Epithelial cell of esophagus (primary cell): Measurements from ENCODE around the gene DCAF6.

Experiments used
- DNase-seq: peaks from one replicate; pipeline ENCODE4 v3.0.0; 2010; ENCODE audit warnings: low read depth
- H3K4me3 ChIP-seq: 2 replicates; pipeline ENCODE4 v1.5.1; 2011; ENCODE audit warnings: mild to moderate bottlenecking, low read length, control low read depth
- CTCF ChIP-seq: IDR thresholded peaks from 2 replicates; pipeline ENCODE4 v1.5.1; 2011; ENCODE audit warnings: low read depth, mild to moderate bottlenecking, low read length, control low read depth, inconsistent platforms; ENCODE audit not compliant: insufficient read depth; ENCODE audit errors: missing control alignments

The DCAF6 gene

DNA sequence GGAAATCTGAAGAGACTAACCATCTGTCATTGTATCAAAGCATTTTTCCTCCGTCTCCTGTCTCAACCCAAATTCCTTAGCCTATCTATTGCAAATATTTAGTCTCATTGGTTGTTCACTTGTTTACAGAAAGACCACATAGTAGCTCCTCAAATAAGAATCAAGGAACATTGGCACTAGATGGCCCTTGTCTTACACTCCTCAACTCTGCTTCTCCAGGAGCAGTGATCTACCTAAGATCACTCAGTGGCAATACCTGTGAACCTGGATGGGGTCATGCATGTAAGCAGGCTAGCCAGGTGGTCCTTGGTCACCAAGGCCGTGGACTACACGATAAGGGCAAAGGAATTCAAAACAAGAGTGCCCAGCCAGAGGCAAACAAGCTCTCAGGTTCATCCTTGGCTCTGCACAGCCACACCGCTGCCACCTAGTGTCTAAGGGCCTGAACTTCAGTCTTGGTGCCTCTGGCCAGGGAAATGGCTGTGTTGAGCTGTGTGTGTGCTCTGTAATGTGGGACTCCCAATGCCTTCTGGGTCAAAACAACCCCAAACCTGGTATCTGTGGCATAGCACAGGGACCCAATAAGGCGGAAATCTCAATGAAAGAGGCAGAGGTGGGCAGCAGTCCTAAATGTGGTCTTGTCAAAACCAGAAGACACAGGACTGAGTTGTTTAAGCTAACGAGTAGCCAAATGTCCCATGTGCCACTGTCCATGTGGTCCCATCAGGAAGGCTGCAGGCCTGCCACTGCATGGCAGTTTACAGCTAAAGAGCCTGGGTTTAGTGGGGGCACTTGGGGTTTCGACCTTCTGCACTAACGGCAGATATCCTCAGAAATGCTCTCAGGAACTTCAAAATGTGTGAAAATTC, 145.8 kb downstream of the DCAF6 start:
- peak; percentile 99 for TF ChIP-seq CTCF
- H3K4me3 ChIP-seq = no peak overlapping the region
- DNase-seq = peak; percentile 81

- H3K4me3 ChIP-seq = no peak overlapping the region
- no peak for TF ChIP-seq CTCF
- DNase-seq = no peak
These were observed 147.2 kb downstream of the DCAF6 start for GRCh38 chr1:168083456-168084325.

- DNase-seq = peak; percentile 53
- peak; percentile 95 for TF ChIP-seq CTCF
- no peak overlapping the region for H3K4me3 ChIP-seq
These were observed 148.1 kb downstream of the DCAF6 start for GRCh38 chr1:168084396-168085231.

DNA sequence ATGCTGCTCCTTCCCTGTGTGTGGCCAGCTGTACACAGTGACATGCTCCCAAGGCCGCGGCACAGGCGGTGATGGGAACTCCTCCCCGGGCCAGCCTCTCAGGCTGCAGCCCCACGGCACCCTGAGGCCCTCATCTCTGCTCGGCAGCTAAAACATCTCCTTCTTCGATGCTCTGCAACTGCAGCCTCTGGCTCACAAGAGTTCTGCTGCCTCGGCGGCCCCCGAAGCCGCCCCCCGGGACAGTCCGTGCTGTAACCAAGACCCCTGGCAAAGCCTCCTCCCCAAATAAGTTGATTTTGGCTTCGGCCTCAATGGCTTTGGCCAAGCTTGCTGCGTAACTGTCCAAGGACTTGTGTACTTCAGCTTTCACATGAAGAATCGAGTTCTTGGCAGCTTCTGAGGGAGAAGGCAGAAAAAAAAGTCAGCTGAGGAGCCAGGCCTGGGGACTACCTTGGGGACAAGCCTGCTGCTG, 149.0 kb downstream of the DCAF6 start:
- TF ChIP-seq CTCF = no peak
- DNase-seq = no peak
- H3K4me3 ChIP-seq = no peak overlapping the region

DNA sequence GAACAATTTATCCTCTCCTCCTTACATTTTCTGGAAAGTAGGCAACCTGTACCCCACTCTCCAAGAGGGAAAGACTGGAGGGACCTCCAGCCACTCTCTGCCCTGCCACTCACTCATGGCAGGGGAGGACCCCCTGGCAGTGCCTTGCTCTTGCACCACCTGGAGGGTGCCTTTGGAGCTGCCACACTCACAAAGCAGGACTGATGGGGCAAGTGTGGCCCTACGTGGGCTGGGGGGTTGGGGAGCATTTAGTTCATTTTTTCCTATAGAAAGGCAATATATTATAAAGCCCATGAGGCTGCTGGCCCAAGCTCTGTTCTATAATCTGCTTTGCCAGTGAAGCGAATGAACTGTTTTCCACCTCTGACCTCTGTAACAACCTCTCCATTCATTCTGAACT, 150.0 kb downstream of the DCAF6 start:
- no peak overlapping the region for H3K4me3 ChIP-seq
- DNase-seq = no peak
- no peak for TF ChIP-seq CTCF

DNA sequence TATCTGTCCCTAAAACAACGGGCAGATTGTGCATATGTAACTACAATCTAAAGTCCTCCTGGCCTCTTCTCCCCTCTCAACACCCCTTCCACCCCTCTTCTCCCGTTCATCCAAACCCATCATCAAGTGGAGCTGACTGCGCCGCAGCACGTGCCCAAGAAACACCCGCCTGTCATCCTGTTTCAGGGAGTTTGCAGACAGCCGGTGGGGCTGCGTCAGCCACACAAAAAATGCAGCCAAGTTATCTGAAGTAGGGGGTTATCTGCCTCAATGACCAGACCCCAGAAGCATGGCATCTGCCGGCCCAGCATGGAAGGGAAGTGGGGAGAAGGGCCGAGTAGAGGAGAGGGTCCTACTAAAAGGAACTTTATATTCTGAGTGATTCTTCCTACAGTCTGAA, 151.2 kb downstream of the DCAF6 start:
- TF ChIP-seq CTCF = no peak
- DNase-seq = no peak
- H3K4me3 ChIP-seq = no peak overlapping the region
